Gastrocnemius medialis (tissue), 4 donors: ENCODE measurements around the gene NIPBL. TPM values are rescaled to one million over a fixed set of nuclear protein-coding genes. Genes with fewer than 3 reads are reported as not detected.
A peak's percentile ranks its signal among the peaks of the same experiment; 100 is the strongest.

Experiments used
- ATAC-seq, 2 donors: fragments of 150-250 bp; one replicate each; pipeline ENCODE4 v1.9.1; 2016
- DNase-seq, 2 donors: peaks; one replicate each; pipeline ENCODE4 v3.0.0-alpha.2; 2019
- H3K27ac ChIP-seq, 4 donors: fragments of 200-600 bp; sonication (generic); 1 replicate in 1 of 4; 2 replicates in 3 of 4; pipeline ENCODE4 v1.5.1; 2016 to 2018; ENCODE audit warnings: mild to moderate bottlenecking in 2 of 4, moderate library complexity in 1 of 4
- H3K27me3 ChIP-seq, 3 donors: fragments of 200-600 bp; sonication (generic) in 2 of 3; 1 replicate in 1 of 3; 2 replicates in 2 of 3; pipeline versions ENCODE4 v1.5.1 to v1.6.0; 2016 to 2019; ENCODE audit warnings: mild to moderate bottlenecking in 1 of 3, moderate library complexity in 1 of 3
- H3K36me3 ChIP-seq, 2 donors: fragments of 200-600 bp; sonication (generic) in 1 of 2; one replicate each; pipeline ENCODE4 v1.5.1; 2017 to 2018
- H3K4me1 ChIP-seq, 2 donors: fragments of 200-600 bp; sonication (generic) in 1 of 2; one replicate each; pipeline ENCODE4 v1.5.1; 2016 to 2017; ENCODE audit warnings: mild to moderate bottlenecking in 2 of 2
- H3K4me3 ChIP-seq, 4 donors: fragments of 200-600 bp; sonication (generic) in 3 of 4; 1 replicate in 1 of 4; 2 replicates in 3 of 4; pipeline ENCODE4 v1.5.1; 2016 to 2019; ENCODE audit warnings: mild to moderate bottlenecking in 2 of 4
- H3K9me3 ChIP-seq, 3 donors: fragments of 200-600 bp; sonication (generic) in 2 of 3; 1 replicate in 1 of 3; 2 replicates in 2 of 3; pipeline ENCODE4 v1.5.1; 2016 to 2019
- CTCF ChIP-seq, 5 experiments: fragments of 450-650 bp in 3 of 5; fragments of 200-600 bp in 2 of 5; sonication (generic) in 2 of 5; IDR thresholded peaks in 4 of 5; conservative IDR thresholded peaks in 1 of 5; 1 replicate in 4 of 5; 2 replicates in 1 of 5; pipeline ENCODE4 v1.5.1; 2016 to 2019; ENCODE audit warnings: antibody characterized with exemption in 5 of 5, mild to moderate bottlenecking in 3 of 5, moderate library complexity in 3 of 5
- POLR2A ChIP-seq, 2 donors: fragments of 450-650 bp; IDR thresholded peaks; one replicate each; pipeline ENCODE4 v1.6.1; 2017; ENCODE audit warnings: antibody characterized with exemption in 2 of 2, mild to moderate bottlenecking in 2 of 2, moderate library complexity in 2 of 2
- in situ Hi-C, 4 donors: fragments of 200-750 bp; cut with MboI; loops; one replicate each; pipeline versions ENCODE4 v1.15.0 to v1.8.0; 2017; ENCODE audit warnings: low sequenced_read_pairs in 4 of 4
- intact Hi-C: fragments of 100-400 bp; cut with DNase I; formaldehyde crosslinking; loops from one replicate; pipeline ENCODE4 v1.15.1; 2023; ENCODE audit warnings: low total_unique reads
- total RNA-seq, 4 donors: library from RNA; depleted of rRNA; stranded (reverse); fragments of >200 nt; gene quantifications; one replicate each; pipeline versions ENCODE4 v1.1.0 to v1.2.3, GENCODE V29; 2016

The NIPBL gene
- total RNA-seq, 4 donors from 2014 or later, result 15.0 to 49.6 (median 32.7) TPM

GRCh38 chr5:36854402-36855140, 22.0 kb upstream of the NIPBL start:
- no peaks in the 10 kb centered on the region for H3K4me1 ChIP-seq
- H3K27ac ChIP-seq, result no peak overlapping the region
- no peak for ATAC-seq
- intact Hi-C loops (no loop called here), in situ Hi-C loops (loop anchor here in 1 of 4 donors (25.0 kb wide), 1 partner anchor 117 kb away; no protein-coding TSS in a partner anchor)
- TF ChIP-seq POLR2A (IDR thresholded peaks at IDR 0.05) (no peak), CTCF (IDR thresholded peaks at IDR 0.05 in 4 of 5, conservative IDR thresholded peaks at IDR 0.05 in 1 of 5) (no peak)
- H3K36me3 ChIP-seq, result no peaks in the 10 kb centered on the region
- no peak for DNase-seq
- no peaks in the 10 kb centered on the region for H3K27me3 ChIP-seq
- no peak overlapping the region for H3K4me3 ChIP-seq
- H3K9me3 ChIP-seq, result no peaks in the 10 kb centered on the region

DNA sequence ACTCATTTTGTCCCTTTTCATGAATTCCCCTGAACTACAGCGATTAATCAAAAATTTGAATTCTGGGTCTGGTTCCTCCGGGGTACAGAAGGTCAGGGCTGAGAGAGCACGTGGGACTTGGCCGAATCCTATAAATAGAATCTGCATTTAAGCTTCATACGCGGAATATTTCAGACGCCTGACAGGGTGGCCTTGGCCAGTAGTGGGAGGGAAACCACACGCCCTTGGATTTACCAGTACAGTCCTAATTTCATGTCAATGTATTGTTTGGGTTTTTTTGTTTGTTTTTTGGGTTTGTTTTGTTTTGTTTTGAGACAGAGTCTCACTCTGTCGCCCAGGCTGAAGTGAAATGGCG, 21.5 kb upstream of the NIPBL start:
- no peak for TF ChIP-seq CTCF (IDR thresholded peaks at IDR 0.05 in 4 of 5, conservative IDR thresholded peaks at IDR 0.05 in 1 of 5)
- no peak for TF ChIP-seq POLR2A (IDR thresholded peaks at IDR 0.05)
- Histone ChIP-seq H3K9me3 (no peaks in the 10 kb centered on the region), H3K27me3 (no peaks in the 10 kb centered on the region), H3K27ac (no peak overlapping the region), H3K4me1 (no peaks in the 10 kb centered on the region), H3K4me3 (no peak overlapping the region), H3K36me3 (no peaks in the 10 kb centered on the region)
- ATAC-seq, result no peak
- in situ Hi-C loops (loop anchor here in 1 of 4 donors (25.0 kb wide), 1 partner anchor 118 kb away; no protein-coding TSS in a partner anchor), intact Hi-C loops (no loop called here)
- no peak for DNase-seq

GRCh38 chr5:36861871-36862270, 14.7 kb upstream of the NIPBL start:
- in situ Hi-C loops, result loop anchor here in 3 of 4 donors (10.0 to 25.0 kb wide), 2 partner anchors 117 to 125 kb away; no protein-coding TSS in a partner anchor
- DNase-seq (no peak), ATAC-seq (no peak)
- H3K27me3 ChIP-seq, result no peaks in the 10 kb centered on the region
- no peak overlapping the region for H3K27ac ChIP-seq
- no peak overlapping the region for H3K4me3 ChIP-seq
- TF ChIP-seq POLR2A (IDR thresholded peaks at IDR 0.05) (no peak), CTCF (IDR thresholded peaks at IDR 0.05 in 4 of 5, conservative IDR thresholded peaks at IDR 0.05 in 1 of 5) (no peak)
- no peaks in the 10 kb centered on the region for H3K36me3 ChIP-seq
- no peaks in the 10 kb centered on the region for H3K9me3 ChIP-seq
- intact Hi-C loops, result no loop called here
- no peaks in the 10 kb centered on the region for H3K4me1 ChIP-seq

GRCh38 chr5:36870399-36871040, 6.0 kb upstream of the NIPBL start:
- peak; percentile 77 to 81 for ATAC-seq
- no peaks in the 10 kb centered on the region for H3K36me3 ChIP-seq
- no peak for DNase-seq
- H3K4me3 ChIP-seq, result no peak overlapping the region
- no peaks in the 10 kb centered on the region for H3K27me3 ChIP-seq
- peaks cover 20 to 30% of the 10 kb centered on the region in 2 donors for H3K4me1 ChIP-seq
- H3K27ac ChIP-seq, result no peak overlapping the region
- H3K9me3 ChIP-seq, result no peaks in the 10 kb centered on the region
- intact Hi-C loops, result loop anchor here (2.0 to 10.0 kb wide), 3 partner anchors 126 to 1294 kb away; no protein-coding TSS in a partner anchor
- TF ChIP-seq CTCF (IDR thresholded peaks at IDR 0.05 in 4 of 5, conservative IDR thresholded peaks at IDR 0.05 in 1 of 5) (peak; percentile 36 to 68 (median 58)), POLR2A (IDR thresholded peaks at IDR 0.05) (no peak)
- in situ Hi-C loops, result loop anchor here in 2 of 4 donors (10.0 to 25.0 kb wide), 2 partner anchors 74 to 133 kb away; no protein-coding TSS in a partner anchor
